NCI-H1092 treated with DMSO at 0.1 percent for 48 hours (cell line): Measurements from ENCODE around the gene SARM1.
A peak's percentile ranks its signal among the peaks of the same experiment; 100 is the strongest.

Source experiments
- DNase-seq: peaks from one replicate; lab custom pipeline; 2025; lab: John Stamatoyannopoulos, UW

The SARM1 gene

GRCh38 chr17:28341516-28341915 lies 30.0 kb upstream of the SARM1 start:
- DNase-seq, result no peak

GRCh38 chr17:28342313-28342712 lies 29.2 kb upstream of the SARM1 start:
- no peak for DNase-seq

DNA sequence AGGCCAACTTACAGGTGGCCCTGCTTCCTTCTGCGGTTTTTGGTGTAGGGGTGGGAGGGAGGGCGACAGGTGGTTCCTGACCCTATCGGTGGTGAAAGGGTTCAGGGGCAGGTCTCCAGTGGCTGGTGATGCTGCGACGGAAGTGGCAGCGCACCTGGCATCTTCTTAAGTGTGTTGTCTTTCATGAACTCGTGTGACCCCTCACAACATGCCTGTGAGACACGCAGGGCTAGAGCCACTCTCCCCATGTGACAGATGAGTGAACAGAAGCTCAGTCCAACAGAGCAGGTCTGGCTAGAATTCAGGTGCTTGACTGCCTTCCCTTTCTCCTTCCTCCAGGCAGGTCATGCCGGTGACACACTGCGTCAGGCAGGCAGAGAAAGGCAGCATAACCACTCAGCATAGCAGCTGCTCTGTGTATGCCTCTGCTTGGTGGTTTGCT lies 28.0 kb upstream of the SARM1 start:
- DNase-seq, result no peak

GRCh38 chr17:28344011-28344410 lies 27.5 kb upstream of the SARM1 start:
- no peak for DNase-seq

DNA sequence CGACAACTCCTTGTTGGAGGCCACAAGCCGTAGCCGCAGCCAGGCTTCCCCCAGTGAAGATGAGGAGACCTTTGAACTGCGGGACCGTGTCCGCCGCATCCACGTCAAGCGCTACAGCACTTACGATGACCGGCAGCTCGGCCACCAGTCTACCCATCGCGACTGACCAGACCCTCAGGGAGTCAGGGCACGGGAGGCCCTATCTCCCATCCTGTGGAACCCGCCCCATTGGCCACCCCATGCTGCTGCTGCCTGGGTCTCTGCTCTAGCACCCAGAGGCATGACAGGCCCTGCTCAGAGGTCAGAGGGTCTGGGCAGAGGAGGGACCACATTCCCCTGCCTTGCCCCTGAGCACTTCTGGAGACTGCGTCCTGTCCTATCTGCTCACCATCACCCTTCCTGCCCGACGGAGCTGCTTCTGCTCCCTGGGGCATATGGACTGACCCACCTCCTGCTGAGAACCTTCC lies 27.0 kb upstream of the SARM1 start:
- no peak for DNase-seq

DNA sequence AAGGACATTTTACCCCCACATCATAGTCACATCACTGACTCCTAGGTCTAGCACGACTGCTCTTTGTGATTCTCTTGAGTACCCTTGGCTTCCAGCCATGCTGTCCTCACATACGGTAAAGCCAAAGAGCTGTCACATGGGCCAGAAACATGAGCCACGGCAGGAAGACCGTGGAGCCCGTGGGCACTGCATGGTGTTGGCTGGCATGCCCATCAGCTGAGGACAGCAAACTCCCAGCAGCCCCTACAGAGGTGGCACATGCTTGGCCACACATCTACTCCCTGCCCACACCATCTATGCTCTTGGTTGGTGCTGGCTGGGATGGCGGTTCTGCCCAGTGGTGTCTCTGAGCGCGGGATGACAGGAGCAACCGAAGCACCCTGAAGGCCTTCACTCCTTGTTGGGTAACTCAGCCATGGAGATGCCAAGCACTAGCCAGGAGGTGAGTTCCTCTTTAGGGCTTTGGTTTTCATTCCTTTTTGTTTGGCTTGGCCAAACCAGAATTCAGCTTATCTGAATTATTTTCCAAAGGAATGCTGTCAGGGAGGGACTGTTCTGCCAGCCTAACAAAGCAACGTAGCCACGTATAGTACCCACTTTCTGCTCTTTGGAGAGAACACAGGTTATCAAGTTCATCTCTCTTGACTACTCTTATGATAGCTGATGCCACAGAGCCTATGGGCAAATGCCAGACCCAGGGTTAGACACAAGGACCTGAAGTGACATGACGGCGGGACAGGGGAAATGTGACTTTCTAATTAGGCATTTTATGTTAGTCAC lies 25.9 kb upstream of the SARM1 start:
- no peak for DNase-seq

GRCh38 chr17:28346199-28346580 lies 25.3 kb upstream of the SARM1 start:
- DNase-seq, result no peak

DNA sequence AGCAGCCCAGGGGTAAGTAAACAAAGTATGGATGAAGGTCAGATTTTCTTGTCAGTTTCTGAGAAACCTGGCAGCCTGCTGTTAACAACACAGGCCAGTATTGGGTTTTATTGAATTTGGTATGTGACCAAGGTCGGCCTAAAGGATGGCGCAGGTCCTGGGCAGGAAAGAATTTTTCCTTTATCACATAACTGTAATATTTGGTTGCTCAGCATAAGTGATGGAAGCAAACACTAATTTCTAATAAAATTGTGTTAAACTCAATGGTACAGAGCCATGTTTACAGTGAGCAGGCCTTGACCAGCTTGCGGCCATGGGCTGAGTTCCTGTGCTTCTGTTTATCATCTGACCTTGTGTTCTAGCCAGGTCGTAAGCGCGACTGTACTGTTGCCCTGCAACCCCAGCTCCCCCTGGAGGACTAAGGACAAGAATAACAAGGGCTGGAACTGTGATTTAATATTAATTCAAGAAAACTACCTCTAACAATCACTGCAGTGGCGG lies 24.7 kb upstream of the SARM1 start:
- no peak for DNase-seq

- DNase-seq, result no peak
These were observed 24.1 kb upstream of the SARM1 start for GRCh38 chr17:28347261-28347891.

GRCh38 chr17:28348979-28349378 lies 22.5 kb upstream of the SARM1 start:
- DNase-seq, result no peak

DNA sequence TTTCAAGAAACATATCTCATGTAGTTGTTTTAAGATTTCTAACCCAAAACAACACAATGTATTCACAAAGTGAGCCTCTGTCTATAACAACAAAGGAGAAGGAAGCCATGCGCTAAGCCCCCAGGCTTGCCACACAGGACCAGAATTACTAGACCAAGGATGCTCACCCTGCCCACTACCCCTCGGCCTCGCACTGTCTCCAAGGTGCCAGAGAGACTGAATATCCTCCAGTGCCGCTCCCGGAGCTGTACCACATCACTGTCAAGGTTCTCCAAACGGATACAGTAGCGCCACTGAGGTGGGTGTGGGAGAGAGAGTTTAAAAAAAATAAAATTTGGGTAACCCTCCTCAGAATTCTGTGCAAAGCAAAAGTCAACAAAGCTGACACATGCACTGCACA lies 21.2 kb upstream of the SARM1 start:
- no peak for DNase-seq

DNA sequence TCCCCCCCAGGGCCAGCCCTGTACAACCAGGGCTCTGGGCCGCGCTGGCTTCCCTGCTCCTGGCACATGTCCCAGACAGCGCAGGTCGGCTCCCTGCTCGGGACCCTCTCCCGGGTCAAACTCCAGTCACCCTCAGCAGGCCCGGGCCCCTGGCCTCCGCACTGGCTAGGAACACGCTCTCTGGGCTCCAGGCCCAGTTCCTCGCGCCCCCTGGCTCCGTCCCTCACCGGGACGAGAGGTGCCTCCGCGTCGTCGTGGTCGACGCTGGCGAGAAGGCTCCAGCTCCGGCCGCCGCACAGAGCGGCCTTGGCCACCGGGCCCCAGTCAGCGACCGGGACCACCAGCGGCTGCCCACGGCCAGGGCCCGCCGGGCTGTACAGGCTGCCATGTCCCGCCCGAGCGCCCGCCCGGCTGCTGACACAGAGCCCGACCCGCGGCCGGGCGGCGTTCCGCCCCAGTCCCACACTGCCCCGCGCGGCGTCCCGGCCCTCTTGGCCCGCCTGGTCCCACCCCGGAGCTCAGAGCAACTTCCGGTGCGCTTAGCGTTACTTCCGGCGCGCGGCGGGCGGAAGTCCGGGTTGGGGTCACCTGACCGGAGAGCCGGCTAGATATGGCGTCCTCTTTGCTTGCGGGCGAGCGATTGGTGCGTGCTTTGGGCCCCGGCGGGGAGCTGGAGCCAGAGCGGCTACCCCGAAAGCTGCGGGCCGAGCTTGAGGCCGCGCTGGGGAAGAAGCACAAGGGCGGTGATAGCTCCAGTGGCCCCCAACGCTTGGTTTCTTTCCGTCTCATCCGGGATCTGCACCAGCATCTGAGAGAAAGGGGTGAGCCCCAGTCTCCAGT lies 14.2 kb upstream of the SARM1 start, which contains the start of gene POLDIP2:
TSS of gene POLDIP2 (minus strand) at position 467 of the 840 bp plus-strand sequence. CDS start at position 388, 79 bp downstream.
- DNase-seq, result peak; percentile 90

DNA sequence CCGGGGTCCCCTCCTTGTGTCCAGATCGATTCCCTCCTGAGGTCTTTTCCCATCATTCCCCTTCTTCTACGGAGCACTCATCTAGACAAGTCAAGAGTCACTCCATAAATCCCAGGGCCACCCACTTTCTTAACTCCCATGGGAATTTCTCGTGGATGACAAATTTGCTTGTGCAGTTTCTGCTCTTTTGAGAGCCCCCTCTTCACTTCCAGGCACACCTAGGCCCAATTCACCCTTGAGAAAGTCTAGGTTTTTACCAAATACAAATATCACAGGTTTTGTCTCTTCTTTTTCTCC lies 13.6 kb upstream of the SARM1 start:
- DNase-seq, result no peak

GRCh38 chr17:28363186-28363585 lies 8.3 kb upstream of the SARM1 start:
- no peak for DNase-seq

DNA sequence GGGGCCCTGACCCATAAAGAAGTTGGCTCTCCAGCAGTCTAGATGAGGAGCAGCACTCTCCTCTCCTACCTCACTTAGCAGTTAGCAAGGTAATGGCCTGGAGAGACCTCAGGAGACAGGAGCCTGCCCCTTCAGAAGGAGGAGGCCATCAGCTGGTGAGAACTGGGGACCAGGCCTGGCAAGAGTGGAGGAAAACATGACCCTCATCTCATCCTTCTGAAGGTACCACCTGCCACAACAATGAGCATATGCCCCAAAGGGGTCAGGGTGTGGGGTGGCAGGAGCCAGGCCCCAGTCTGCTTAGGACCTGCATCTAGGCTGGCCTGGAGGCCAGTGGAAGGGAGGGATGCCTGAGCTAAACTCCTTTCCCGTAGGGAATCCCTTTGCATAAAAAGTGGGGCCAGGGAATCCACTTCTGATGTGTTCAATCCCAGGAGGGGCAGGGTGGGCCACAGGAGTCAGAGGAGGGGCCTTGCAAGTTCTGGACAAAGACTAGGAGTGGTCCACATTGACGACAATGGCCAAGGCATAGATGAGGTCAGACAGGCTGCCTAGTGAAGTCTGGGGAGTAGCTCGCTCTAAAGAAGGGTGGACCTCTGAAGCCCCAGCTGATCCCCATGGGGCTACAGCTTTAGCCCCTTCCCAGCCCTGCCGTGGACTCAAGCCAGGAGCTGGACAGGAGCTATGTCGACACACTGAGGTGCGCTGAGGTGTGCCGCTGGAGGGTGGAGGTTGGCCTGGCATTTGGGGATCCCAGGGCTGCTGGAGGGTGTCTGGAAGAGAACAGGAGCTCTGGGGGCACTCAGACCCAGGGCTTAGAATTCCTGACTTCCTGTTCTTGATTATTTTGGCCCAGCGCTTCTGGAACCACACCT lies 7.5 kb upstream of the SARM1 start:
- no peak for DNase-seq

- no peak for DNase-seq
These were observed 6.7 kb upstream of the SARM1 start, which contains the start of gene SEBOX for GRCh38 chr17:28364665-28365363. Gene SEBOX (minus strand): TSS chr17:28365199. CDS start chr17:28365151, 48 bp downstream.

- no peak for DNase-seq
These were observed 6.0 kb upstream of the SARM1 start for GRCh38 chr17:28365487-28365886.

DNA sequence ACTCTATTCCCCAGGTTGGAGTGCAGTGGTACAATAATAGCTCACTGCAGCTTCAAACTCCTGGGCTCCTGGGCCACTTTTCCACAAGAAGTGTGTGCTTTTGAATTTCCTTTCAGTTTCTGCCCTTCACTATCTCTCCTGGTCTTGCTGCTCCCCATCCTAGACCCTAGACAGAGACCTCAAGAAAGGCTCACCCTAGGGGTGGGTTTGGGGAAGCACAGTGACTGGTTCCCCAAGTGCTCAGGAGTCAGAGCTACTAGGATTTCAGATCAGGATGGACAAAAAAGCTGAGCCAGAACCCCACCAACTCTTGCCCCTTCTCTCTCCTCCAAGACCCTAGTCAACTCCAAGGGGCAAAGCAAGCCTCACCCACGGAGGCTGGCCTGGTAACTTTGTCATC lies 4.9 kb upstream of the SARM1 start:
- DNase-seq, result no peak

DNA sequence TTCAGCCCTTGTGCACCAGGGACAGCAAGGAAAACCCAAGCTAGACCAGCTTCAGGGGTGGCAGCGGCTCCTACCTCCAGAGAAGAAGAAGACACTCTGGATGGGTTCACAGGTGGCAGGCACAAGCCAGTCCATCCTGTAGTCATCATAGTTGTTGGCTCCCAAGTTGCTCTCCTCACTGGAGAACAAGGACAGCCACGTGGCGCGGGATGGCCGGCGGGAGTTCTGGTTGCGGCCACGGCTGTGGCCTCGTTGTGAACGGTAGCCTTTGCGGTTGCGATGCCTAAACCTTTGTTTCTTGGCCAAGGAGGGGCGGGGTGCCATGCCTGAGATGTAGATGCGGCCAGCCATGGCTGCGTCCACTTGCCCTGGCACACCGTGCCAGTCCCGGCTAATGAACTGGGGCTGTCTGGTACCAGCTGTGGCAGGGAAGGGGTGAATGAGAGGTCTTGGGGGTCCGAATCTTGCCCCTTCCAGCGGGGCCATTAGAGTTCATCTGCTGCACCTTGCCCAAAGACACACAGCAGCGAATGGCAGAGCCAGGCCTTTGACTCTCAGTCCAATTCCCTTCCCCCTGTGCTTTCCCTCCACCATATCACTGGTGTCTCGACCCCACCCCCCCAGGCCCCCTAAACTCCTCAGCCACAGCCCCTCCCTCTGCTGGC lies 3.7 kb upstream of the SARM1 start:
- DNase-seq, result no peak

- no peak for DNase-seq
These were observed 3.1 kb upstream of the SARM1 start for GRCh38 chr17:28368306-28368831.
